Measurements from ENCODE around the gene FAM151B. TPM values are rescaled to one million over a fixed set of nuclear protein-coding genes. Genes with fewer than 3 reads are reported as not detected.

Gene FAM151B
- total and polyA plus RNA-seq, 2 experiments from 2014 or later: 0.84 to 1.0 TPM

GRCh38 chr5:80504833-80505232 lies 16.9 kb downstream of the FAM151B start:
- no peak overlapping the region for H3K27ac ChIP-seq
- H3K4me3 ChIP-seq: no peak overlapping the region
- no peaks in the 10 kb centered on the region for H3K9me3 ChIP-seq (ENCODE audit: low read depth)
- no peak for DNase-seq (ENCODE audit: low read depth in 1 of 2, low spot score in 1 of 2)
- TF ChIP-seq CTCF (IDR thresholded peaks at IDR 0.05; ENCODE audit: low read depth, low read length): no peak
- H3K36me3 ChIP-seq: no peaks in the 10 kb centered on the region
- no peaks in the 10 kb centered on the region for H3K4me1 ChIP-seq (ENCODE audit: low read depth)
- H3K27me3 ChIP-seq: no peaks in the 10 kb centered on the region

- H3K27me3 ChIP-seq: no peaks in the 10 kb centered on the region
- H3K4me3 ChIP-seq: no peak overlapping the region
- no peaks in the 10 kb centered on the region for H3K9me3 ChIP-seq (ENCODE audit: low read depth)
- no peak for DNase-seq (ENCODE audit: low read depth in 1 of 2, low spot score in 1 of 2)
- no peaks in the 10 kb centered on the region for H3K36me3 ChIP-seq
- TF ChIP-seq CTCF (IDR thresholded peaks at IDR 0.05; ENCODE audit: low read depth, low read length): no peak
- no peak overlapping the region for H3K27ac ChIP-seq
- H3K4me1 ChIP-seq (ENCODE audit: low read depth): no peaks in the 10 kb centered on the region
These were observed 19.8 kb downstream of the FAM151B start for GRCh38 chr5:80507663-80508062.

- no peak overlapping the region for H3K4me3 ChIP-seq
- H3K9me3 ChIP-seq (ENCODE audit: low read depth): no peaks in the 10 kb centered on the region
- H3K27me3 ChIP-seq: no peaks in the 10 kb centered on the region
- no peaks in the 10 kb centered on the region for H3K36me3 ChIP-seq
- no peak overlapping the region for H3K27ac ChIP-seq
- TF ChIP-seq CTCF (IDR thresholded peaks at IDR 0.05; ENCODE audit: low read depth, low read length): no peak
- no peaks in the 10 kb centered on the region for H3K4me1 ChIP-seq (ENCODE audit: low read depth)
- DNase-seq (ENCODE audit: low read depth in 1 of 2, low spot score in 1 of 2): no peak
These were observed 20.9 kb downstream of the FAM151B start for GRCh38 chr5:80508844-80509243.

- Histone ChIP-seq H3K27me3 (no peaks in the 10 kb centered on the region), H3K9me3 (ENCODE audit: low read depth) (no peaks in the 10 kb centered on the region), H3K27ac (no peak overlapping the region), H3K4me1 (ENCODE audit: low read depth) (no peaks in the 10 kb centered on the region), H3K36me3 (no peaks in the 10 kb centered on the region), H3K4me3 (no peak overlapping the region)
- DNase-seq (ENCODE audit: low read depth in 1 of 2, low spot score in 1 of 2): no peak
- no peak for TF ChIP-seq CTCF (IDR thresholded peaks at IDR 0.05; ENCODE audit: low read depth, low read length)
These were observed 21.5 kb downstream of the FAM151B start for GRCh38 chr5:80509362-80509761.

GRCh38 chr5:80516826-80517225 lies 28.9 kb downstream of the FAM151B start:
- no peak overlapping the region for H3K27ac ChIP-seq
- H3K9me3 ChIP-seq (ENCODE audit: low read depth): no peaks in the 10 kb centered on the region
- H3K27me3 ChIP-seq: no peaks in the 10 kb centered on the region
- peak in 1 of 2 donors; percentile 72 for DNase-seq (ENCODE audit: low read depth in 1 of 2, low spot score in 1 of 2)
- no peak overlapping the region for H3K4me3 ChIP-seq
- no peaks in the 10 kb centered on the region for H3K4me1 ChIP-seq (ENCODE audit: low read depth)
- H3K36me3 ChIP-seq: no peaks in the 10 kb centered on the region
- no peak for TF ChIP-seq CTCF (IDR thresholded peaks at IDR 0.05; ENCODE audit: low read depth, low read length)

GRCh38 chr5:80540691-80541090 lies 52.8 kb downstream of the FAM151B start:
- TF ChIP-seq CTCF (IDR thresholded peaks at IDR 0.05; ENCODE audit: low read depth, low read length): no peak
- H3K27ac ChIP-seq: no peak overlapping the region
- DNase-seq (ENCODE audit: low read depth in 1 of 2, low spot score in 1 of 2): peak in 1 of 2 donors; percentile 58
- H3K36me3 ChIP-seq: no peaks in the 10 kb centered on the region
- no peaks in the 10 kb centered on the region for H3K27me3 ChIP-seq
- no peaks in the 10 kb centered on the region for H3K4me1 ChIP-seq (ENCODE audit: low read depth)
- H3K4me3 ChIP-seq: no peak overlapping the region
- no peaks in the 10 kb centered on the region for H3K9me3 ChIP-seq (ENCODE audit: low read depth)

Data from cardiac muscle cell (in vitro differentiated cells and primary cell).